ENCODE measurements around the gene CENPO. TPM values are rescaled to one million over a fixed set of nuclear protein-coding genes. Genes with fewer than 3 reads are reported as not detected.

Gene CENPO
- total RNA-seq, 1 experiment from 2014 or later, result 54.8 TPM

DNA sequence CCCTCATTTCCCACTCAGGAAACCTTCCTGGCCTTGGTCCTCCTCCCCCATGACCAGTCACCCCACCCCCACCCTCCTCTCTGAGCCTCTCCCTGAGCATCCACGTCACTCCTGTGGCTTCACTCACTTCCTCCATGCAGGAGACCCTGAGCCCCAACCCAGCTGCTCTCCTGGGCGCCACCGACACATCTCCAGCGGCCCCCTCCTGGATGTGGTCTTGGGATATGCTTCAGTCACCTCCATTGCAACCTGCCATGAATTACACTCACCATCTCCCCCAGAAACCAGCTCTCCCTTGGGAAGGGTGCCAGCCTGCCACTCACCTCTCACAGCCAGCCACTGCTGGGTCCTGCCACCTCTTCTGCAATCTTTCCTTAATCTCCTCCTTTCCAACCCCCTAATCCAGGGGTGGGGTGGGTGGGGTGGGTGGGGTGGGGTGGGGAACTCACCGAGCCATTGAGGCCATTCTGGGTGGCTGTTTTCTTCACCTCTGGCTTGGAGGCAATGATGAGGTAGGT, 44.8 kb downstream of the CENPO start:
- Histone ChIP-seq H3K4me3 (ENCODE audit: low read depth, low read length) (no peak overlapping the region), H3K36me3 (ENCODE audit: control insufficient read depth, insufficient read depth, low read length) (no peaks in the 10 kb centered on the region), H3K4me1 (no peaks in the 10 kb centered on the region), H3K9me3 (no peaks in the 10 kb centered on the region), H3K27me3 (replicated peaks; ENCODE audit: control insufficient read depth, insufficient read depth, low read length) (no peaks in the 10 kb centered on the region)
- Mint-ChIP-seq H3K27me3 (ENCODE audit: insufficient read depth, unreplicated experiment) (no peaks in the 10 kb centered on the region), H3K4me1 (ENCODE audit: low read depth, unreplicated experiment) (no peaks in the 10 kb centered on the region), H3K36me3 (ENCODE audit: insufficient read depth, unreplicated experiment) (peaks cover 14% of the 10 kb centered on the region), H3K9me3 (ENCODE audit: unreplicated experiment) (no peaks in the 10 kb centered on the region), H3K27ac (ENCODE audit: unreplicated experiment) (no peak overlapping the region), H3K4me3 (ENCODE audit: unreplicated experiment) (no peak overlapping the region)
- no TSS peak for BruUV-seq (replicated peaks)
- TF ChIP-seq, protein P1, sequence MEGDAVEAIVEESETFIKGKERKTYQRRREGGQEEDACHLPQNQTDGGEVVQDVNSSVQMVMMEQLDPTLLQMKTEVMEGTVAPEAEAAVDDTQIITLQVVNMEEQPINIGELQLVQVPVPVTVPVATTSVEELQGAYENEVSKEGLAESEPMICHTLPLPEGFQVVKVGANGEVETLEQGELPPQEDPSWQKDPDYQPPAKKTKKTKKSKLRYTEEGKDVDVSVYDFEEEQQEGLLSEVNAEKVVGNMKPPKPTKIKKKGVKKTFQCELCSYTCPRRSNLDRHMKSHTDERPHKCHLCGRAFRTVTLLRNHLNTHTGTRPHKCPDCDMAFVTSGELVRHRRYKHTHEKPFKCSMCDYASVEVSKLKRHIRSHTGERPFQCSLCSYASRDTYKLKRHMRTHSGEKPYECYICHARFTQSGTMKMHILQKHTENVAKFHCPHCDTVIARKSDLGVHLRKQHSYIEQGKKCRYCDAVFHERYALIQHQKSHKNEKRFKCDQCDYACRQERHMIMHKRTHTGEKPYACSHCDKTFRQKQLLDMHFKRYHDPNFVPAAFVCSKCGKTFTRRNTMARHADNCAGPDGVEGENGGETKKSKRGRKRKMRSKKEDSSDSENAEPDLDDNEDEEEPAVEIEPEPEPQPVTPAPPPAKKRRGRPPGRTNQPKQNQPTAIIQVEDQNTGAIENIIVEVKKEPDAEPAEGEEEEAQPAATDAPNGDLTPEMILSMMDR (IDR thresholded peaks at IDR 0.05; ENCODE audit: insufficient read depth in 1 of 2, low read depth in 1 of 2, low read length in 1 of 2, severe bottlenecking in 1 of 2, unreplicated experiment in 1 of 2), result no peak
- POLR2A ChIA-PET, result no interaction called here
- no peak for DNase-seq
- CTCF ChIA-PET, result no interaction called here
- intact Hi-C loops (cut with micrococcal nuclease; ENCODE audit: unreplicated experiment), result no loop called here

DNA sequence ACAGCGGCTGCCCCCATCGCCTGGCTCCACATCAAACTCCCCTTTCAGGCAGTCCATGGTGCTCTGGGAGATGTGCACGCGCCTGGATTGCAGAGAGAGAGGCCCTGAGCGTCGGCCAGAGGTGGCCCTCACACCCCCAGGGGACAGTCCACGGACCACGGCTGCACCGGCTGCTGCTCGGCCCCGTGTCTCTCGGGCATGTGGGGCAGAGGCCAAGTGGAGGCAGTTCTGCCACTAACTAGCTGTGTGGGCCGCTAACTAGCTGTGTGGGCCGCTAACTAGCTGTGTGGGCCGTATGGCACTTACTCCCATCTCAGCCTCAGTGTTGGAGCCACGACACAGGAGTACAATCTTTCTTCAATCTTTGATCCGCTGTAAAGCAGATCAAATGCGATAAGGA, 45.3 kb downstream of the CENPO start:
- no peaks in the 10 kb centered on the region for H3K27me3 ChIP-seq (replicated peaks; ENCODE audit: control insufficient read depth, insufficient read depth, low read length)
- no peaks in the 10 kb centered on the region for H3K36me3 ChIP-seq (ENCODE audit: control insufficient read depth, insufficient read depth, low read length)
- no peaks in the 10 kb centered on the region for H3K4me1 ChIP-seq
- POLR2A ChIA-PET, result no interaction called here
- peaks cover 10% of the 10 kb centered on the region for H3K36me3 Mint-ChIP-seq (ENCODE audit: insufficient read depth, unreplicated experiment)
- H3K9me3 ChIP-seq, result no peaks in the 10 kb centered on the region
- H3K9me3 Mint-ChIP-seq (ENCODE audit: unreplicated experiment), result no peaks in the 10 kb centered on the region
- H3K4me3 Mint-ChIP-seq (ENCODE audit: unreplicated experiment), result no peak overlapping the region
- CTCF ChIA-PET, result no interaction called here
- TF ChIP-seq, protein P1 (IDR thresholded peaks at IDR 0.05; ENCODE audit: insufficient read depth in 1 of 2, low read depth in 1 of 2, low read length in 1 of 2, severe bottlenecking in 1 of 2, unreplicated experiment in 1 of 2), result no peak
- intact Hi-C loops (cut with micrococcal nuclease; ENCODE audit: unreplicated experiment), result no loop called here
- no peaks in the 10 kb centered on the region for H3K4me1 Mint-ChIP-seq (ENCODE audit: low read depth, unreplicated experiment)
- H3K27ac Mint-ChIP-seq (ENCODE audit: unreplicated experiment), result no peak overlapping the region
- BruUV-seq (replicated peaks), result no TSS peak
- H3K27me3 Mint-ChIP-seq (ENCODE audit: insufficient read depth, unreplicated experiment), result no peaks in the 10 kb centered on the region
- no peak for DNase-seq
- no peak overlapping the region for H3K4me3 ChIP-seq (ENCODE audit: low read depth, low read length)

DNA sequence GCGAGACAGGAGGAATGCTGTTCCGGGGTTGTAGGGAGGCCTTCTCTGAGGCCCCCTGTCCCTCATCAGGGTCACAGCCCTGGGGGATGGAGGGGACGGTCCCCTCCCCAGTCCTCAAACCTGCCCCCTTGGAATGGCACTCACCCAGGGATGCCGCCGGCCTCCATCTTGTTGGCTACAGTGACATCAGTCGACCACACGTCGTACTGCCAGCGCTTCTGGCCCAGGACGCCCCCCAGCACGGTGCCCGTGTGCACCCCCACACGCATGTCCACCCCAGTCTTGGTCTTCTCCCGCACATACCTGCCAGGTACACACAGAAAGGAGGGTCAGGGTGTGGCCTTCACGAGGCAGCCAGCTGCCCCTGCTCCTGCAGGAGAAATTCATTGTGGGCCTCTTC, 46.5 kb downstream of the CENPO start:
- ChIA-PET CTCF (no interaction called here), POLR2A (no interaction called here)
- TF ChIP-seq, protein P1 (IDR thresholded peaks at IDR 0.05; ENCODE audit: insufficient read depth in 1 of 2, low read depth in 1 of 2, low read length in 1 of 2, severe bottlenecking in 1 of 2, unreplicated experiment in 1 of 2), result no peak
- Histone ChIP-seq H3K4me3 (ENCODE audit: low read depth, low read length) (no peak overlapping the region), H3K36me3 (ENCODE audit: control insufficient read depth, insufficient read depth, low read length) (no peaks in the 10 kb centered on the region), H3K4me1 (no peaks in the 10 kb centered on the region), H3K9me3 (no peaks in the 10 kb centered on the region), H3K27me3 (replicated peaks; ENCODE audit: control insufficient read depth, insufficient read depth, low read length) (no peaks in the 10 kb centered on the region)
- Mint-ChIP-seq H3K36me3 (ENCODE audit: insufficient read depth, unreplicated experiment) (peaks cover 12% of the 10 kb centered on the region), H3K27ac (ENCODE audit: unreplicated experiment) (no peak overlapping the region), H3K4me1 (ENCODE audit: low read depth, unreplicated experiment) (no peaks in the 10 kb centered on the region), H3K4me3 (ENCODE audit: unreplicated experiment) (no peak overlapping the region), H3K9me3 (ENCODE audit: unreplicated experiment) (no peaks in the 10 kb centered on the region), H3K27me3 (ENCODE audit: insufficient read depth, unreplicated experiment) (no peaks in the 10 kb centered on the region)
- no peak for DNase-seq
- BruUV-seq (replicated peaks), result no TSS peak
- intact Hi-C loops (cut with micrococcal nuclease; ENCODE audit: unreplicated experiment), result no loop called here

All from Caco-2 (cell line).